ENCODE data around the gene RASGRP2. TPM values are rescaled to one million over a fixed set of nuclear protein-coding genes. Genes with fewer than 3 reads are reported as not detected.

The RASGRP2 gene
- total and polyA plus RNA-seq, 2 of the 8 experiments (the other 6 are each of a cell fraction or from before 2014, with no cell fraction given), result 40.6 to 45.7 TPM

DNA sequence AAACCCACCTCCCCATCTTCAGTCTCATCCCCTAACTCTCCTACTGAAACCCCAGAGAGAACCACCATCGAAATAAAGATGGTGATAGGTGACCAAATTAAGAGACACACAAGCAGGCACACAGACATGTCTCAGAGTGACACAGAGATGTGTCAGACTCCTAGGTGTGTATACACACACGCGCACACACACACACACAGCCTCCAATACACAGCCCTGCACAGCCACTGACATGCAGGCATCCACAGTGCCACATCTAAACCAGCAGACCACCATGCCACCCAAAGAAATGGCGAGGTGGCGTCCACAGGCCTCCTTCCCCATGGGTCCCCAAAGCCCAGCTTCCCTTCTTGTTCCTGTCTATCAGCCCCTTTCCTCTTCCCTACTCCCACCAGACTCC lies 48.4 kb downstream of the RASGRP2 start (continued):
- TF ChIP-seq BRCA1 (IDR thresholded peaks at IDR 0.05; ENCODE audit: low read depth, low read length), result no peak
